Body of pancreas (tissue), 4 donors: Measurements from ENCODE around the gene ATE1.

Source experiments
- POLR2A ChIP-seq, 3 donors: fragments of 450-650 bp; IDR thresholded peaks; one replicate each; pipeline ENCODE4 v1.6.1; 2016; ENCODE audit warnings: antibody characterized with exemption in 3 of 3, mild to moderate bottlenecking in 2 of 3
- TF ChIP-seq, protein P1 (sequence below), 7 experiments: fragments of 450-650 bp in 4 of 7; fragments of 200-600 bp in 3 of 7; sonication (generic) in 3 of 7; IDR thresholded peaks; one replicate each; pipeline ENCODE4 v1.5.1; 2016 to 2019; ENCODE audit warnings: antibody characterized with exemption in 7 of 7

DNA sequence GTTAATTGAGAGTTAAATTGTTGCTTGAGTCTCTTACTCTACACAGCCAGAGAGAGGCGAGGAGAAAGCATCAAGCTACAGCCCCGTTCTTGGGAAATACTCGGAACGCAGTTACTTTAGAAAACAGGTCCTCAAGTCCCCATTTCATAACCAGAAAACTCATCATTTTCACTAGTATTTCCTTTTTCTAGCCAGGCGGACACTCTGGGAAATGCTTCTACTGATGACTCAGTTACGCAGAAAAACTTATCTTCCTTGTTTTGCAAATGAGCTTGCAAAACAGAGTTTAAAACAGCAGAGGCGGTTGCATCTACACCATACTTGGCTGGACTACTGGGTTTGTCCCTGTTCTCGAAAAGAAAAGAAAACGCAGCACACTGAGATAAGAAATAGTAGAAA, 218.2 kb downstream of the ATE1 start:
- TF ChIP-seq, protein P1, sequence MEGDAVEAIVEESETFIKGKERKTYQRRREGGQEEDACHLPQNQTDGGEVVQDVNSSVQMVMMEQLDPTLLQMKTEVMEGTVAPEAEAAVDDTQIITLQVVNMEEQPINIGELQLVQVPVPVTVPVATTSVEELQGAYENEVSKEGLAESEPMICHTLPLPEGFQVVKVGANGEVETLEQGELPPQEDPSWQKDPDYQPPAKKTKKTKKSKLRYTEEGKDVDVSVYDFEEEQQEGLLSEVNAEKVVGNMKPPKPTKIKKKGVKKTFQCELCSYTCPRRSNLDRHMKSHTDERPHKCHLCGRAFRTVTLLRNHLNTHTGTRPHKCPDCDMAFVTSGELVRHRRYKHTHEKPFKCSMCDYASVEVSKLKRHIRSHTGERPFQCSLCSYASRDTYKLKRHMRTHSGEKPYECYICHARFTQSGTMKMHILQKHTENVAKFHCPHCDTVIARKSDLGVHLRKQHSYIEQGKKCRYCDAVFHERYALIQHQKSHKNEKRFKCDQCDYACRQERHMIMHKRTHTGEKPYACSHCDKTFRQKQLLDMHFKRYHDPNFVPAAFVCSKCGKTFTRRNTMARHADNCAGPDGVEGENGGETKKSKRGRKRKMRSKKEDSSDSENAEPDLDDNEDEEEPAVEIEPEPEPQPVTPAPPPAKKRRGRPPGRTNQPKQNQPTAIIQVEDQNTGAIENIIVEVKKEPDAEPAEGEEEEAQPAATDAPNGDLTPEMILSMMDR (IDR thresholded peaks at IDR 0.05): no peak
- no peak for TF ChIP-seq POLR2A (IDR thresholded peaks at IDR 0.05)
